Activated T-cell treated with anti-CD3 and anti-CD28 coated beads for 24 hours (primary cell): ENCODE measurements around the gene RELL1.
"Not testable (repeated sequence)": the region's sequence is repeated elsewhere in the genome, so short reads cannot be mapped to it uniquely, and the experiment has no call there.

Source experiments
- DNase-seq: peaks from one replicate; pipeline ENCODE4 v3.0.0-alpha.2; 2020; ENCODE audit warnings: low read depth

Gene RELL1

GRCh38 chr4:37693030-37693429 lies 6.9 kb upstream of the RELL1 start:
- DNase-seq = no peak

- DNase-seq = no peak
These were observed 4.8 kb upstream of the RELL1 start for GRCh38 chr4:37690976-37691375.

- DNase-seq = no peak
These were observed 3.3 kb upstream of the RELL1 start for GRCh38 chr4:37689353-37690095.

GRCh38 chr4:37687681-37688080 lies 1.5 kb upstream of the RELL1 start:
- DNase-seq = no peak

- DNase-seq = no peak
These were observed 1.0 kb upstream of the RELL1 start for GRCh38 chr4:37687194-37687562.

GRCh38 chr4:37685823-37686372 lies 278 bp downstream of the RELL1 start:
- peak; percentile 20 for DNase-seq

- no peak for DNase-seq
These were observed 884 bp downstream of the RELL1 start for GRCh38 chr4:37685161-37685822.

GRCh38 chr4:37684154-37684553 lies 2.0 kb downstream of the RELL1 start:
- no peak for DNase-seq

GRCh38 chr4:37682701-37683401 lies 3.3 kb downstream of the RELL1 start:
- DNase-seq = no peak

- no peak for DNase-seq
These were observed 6.1 kb downstream of the RELL1 start for GRCh38 chr4:37680089-37680488.

- no peak for DNase-seq
These were observed 6.9 kb downstream of the RELL1 start for GRCh38 chr4:37679301-37679700.

GRCh38 chr4:37678624-37679023 lies 7.6 kb downstream of the RELL1 start:
- DNase-seq = no peak

GRCh38 chr4:37675587-37676290 lies 10.4 kb downstream of the RELL1 start:
- no peak for DNase-seq

- DNase-seq = no peak
These were observed 11.7 kb downstream of the RELL1 start for GRCh38 chr4:37674439-37674838.

- no peak for DNase-seq
These were observed 12.5 kb downstream of the RELL1 start for GRCh38 chr4:37673538-37674192.

- DNase-seq = no peak
These were observed 15.1 kb downstream of the RELL1 start for GRCh38 chr4:37671072-37671471.

- DNase-seq = no peak
These were observed 15.9 kb downstream of the RELL1 start for GRCh38 chr4:37670249-37670648.

- not testable (repeated sequence) for DNase-seq
These were observed 17.1 kb downstream of the RELL1 start for GRCh38 chr4:37669124-37669523.

GRCh38 chr4:37667197-37668100 lies 18.7 kb downstream of the RELL1 start:
- DNase-seq = no peak

- DNase-seq = no peak
These were observed 19.5 kb downstream of the RELL1 start for GRCh38 chr4:37666625-37667071.
